GM04503 (cell line): Measurements from ENCODE around the gene MOB1B.

Experiments
- DNase-seq: peaks from one replicate; pipeline ENCODE4 v3.0.0-alpha.2; 2012; ENCODE audit warnings: low read depth

MOB1B gene

DNA sequence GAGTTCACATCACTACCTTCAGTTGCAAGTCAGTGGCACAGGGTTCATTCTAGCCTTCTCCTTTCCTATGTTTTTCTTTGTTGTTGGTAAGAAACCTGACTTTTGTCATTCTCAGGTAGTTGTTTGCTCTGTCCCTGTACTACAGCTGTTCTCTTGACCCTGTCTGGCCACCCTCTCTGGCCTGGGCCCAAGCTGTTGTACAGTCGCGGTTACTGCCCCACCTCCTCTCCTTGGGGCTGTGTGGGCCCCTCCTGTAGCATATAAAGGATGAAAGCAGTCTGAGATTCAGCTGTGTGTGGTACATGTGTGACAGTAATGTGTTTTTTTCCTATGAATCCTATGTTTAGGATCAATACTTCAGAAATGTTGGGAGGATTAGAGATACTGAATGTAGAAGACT lies 12.5 kb downstream of the MOB1B start:
- DNase-seq, result no peak

DNA sequence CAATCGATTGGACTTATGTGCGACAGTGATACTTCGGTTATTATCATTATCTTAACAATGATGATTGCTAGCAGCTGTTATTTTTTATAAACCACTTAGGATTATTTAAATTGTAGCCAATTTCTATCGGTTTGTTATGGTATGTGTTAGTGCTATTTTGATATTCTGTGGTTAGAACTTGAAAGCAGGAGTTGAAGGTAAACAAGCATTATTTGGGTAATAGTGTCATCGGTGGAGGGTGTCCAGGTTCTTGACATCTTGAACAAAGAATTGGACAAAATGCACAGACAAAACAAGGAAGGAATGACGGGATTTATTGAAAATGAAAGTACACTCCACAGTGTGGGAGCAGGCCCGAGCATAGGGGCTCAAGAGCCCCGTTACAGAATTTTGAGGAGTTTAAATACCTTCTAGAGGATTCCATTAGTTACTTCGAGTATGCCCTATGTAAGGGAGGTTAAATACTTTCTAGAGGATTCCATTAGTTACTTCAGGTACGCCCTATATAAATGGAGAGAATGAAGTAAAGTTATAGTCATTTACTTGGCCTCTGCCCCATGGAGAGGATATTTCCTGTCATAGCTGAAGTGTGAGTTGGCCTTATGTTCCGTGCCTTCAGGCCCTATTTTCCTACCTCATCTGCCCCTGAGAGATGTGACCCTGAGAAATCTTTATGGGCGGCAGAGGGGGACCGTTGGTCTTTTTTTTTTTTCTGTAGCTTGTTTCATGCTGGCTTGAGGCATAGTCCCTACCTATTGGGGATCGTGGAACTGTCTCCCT lies 13.1 kb downstream of the MOB1B start:
- DNase-seq, result no peak

DNA sequence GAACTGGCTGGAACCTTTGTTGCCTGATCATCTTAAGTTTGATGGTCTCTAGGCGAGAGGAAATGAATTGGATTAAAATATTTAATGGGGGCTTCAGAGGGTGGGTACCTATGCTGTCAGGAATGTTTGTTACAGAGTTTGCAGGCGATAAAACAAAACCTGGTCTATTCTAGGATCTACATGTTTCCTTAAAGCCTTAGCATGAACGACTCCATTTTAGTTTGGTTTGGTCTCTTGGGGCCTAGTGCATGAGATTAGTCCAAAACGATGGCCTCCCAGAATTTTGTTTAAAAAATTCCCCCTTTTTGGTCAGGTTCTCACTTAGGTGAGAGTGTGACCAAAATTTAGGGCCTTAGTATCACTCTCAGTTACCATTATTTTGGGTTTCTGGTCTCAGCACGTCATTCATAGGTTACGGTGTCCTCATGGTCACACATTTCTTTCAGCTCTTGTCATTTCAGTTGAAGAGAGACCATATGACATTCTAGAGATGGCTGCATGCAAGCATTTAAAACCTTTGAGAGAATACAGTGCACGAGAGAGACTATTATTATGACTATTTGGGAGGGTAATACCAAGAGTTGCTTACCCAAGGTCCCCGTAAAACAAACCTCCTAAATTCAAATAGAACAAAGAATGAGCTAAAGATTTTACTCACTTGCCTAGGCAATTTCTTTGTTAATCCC lies 13.8 kb downstream of the MOB1B start:
- no peak for DNase-seq

DNA sequence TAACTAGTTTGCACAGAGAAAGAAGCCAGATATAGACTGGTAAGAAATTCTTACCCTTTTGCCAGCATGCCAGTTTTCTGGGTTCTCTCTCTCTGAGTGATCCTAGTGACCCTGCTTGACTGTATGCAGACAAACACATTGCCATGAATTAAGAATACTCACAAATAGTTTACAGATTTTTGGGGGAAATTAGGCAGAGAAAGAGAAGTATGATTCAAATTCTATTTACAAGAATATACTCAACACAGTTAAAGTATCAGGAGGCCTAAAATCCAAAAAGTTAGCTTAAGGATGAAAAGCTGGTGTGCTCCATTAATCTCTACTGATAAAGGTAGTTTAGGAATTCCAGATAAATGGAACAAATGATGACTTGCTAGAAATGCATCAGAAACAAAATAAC lies 18.4 kb downstream of the MOB1B start:
- no peak for DNase-seq

DNA sequence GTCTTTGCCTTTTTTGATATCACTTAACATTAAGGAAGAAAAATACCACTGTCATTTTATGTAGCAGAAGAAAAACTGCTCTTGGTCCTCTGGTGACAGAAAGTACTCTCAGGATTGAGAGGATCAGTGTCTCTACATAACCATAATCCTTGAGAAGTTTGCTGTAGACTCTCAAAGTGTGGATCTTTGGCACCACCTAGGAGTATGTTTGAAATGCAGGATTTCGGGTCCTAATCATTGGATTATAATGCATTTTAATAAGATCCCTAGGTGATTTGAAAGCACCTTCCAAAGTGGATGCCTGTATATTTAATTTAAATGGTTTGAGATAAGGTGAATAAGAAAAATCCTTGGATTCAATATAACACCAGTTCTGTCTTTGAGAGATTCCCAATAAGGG lies 23.2 kb downstream of the MOB1B start:
- no peak for DNase-seq

DNA sequence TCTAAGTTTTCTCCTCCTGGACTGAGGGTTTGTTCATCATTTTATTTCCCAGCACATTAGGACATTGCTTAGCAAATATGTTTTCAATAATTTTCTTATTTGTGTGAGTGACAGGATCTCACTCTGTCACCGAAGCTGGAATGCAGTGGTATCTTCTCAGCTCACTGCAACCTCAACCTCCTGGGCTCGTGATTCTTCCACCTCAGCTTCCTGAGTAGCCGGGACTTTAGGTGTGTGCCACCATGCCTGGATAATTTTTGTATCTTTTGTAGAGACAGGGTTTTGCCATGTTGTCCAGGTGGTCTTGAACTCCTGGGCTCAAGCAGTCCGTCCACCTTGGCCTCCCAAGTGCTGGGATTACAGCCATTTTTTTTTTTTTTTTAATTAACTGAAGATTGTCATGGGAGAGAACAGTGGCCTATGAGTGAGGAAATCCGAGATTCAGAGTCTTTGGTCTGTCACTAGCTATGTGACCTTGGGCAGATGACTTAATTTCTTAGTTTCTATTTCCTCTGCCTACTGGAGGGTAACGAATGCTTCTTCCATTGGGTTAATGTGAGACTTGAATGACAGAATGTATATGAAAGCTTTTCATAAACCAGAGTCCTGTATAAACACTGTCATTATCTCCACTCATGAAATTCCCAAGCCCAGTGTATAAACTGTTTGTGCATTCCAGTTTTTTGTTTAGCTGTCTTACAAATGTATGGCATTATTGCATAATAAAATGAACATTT lies 23.9 kb downstream of the MOB1B start:
- no peak for DNase-seq

DNA sequence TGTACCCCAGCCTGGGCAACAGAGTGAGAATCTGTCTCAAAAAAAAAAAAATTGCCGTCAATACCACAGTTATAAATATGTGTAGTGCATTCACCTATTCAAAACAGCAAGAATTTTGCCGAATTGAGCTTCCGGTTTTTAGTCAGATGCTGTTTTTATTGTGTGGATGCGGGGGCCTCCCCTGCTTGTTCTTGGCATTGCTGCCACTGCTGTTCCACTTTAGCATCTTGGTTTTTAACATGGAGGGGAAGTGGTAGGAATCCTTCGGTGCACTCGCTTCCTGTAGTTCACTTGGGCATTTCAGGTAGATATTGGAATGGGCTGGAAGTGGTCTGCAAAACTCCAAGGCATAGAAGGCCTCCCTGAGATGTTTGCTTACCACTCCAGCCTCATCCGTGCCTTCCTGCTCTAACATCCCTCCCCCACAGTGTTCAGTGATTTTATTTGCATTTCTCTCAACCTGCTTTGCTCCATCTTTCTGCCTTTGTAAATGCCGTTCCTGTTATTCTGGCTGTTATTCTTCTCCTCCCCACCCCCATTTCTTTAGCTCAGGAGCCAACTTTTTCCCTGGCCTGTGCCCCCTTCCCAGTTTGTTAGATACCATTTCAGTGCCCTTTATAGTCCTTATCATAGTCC lies 25.5 kb downstream of the MOB1B start:
- DNase-seq, result no peak

DNA sequence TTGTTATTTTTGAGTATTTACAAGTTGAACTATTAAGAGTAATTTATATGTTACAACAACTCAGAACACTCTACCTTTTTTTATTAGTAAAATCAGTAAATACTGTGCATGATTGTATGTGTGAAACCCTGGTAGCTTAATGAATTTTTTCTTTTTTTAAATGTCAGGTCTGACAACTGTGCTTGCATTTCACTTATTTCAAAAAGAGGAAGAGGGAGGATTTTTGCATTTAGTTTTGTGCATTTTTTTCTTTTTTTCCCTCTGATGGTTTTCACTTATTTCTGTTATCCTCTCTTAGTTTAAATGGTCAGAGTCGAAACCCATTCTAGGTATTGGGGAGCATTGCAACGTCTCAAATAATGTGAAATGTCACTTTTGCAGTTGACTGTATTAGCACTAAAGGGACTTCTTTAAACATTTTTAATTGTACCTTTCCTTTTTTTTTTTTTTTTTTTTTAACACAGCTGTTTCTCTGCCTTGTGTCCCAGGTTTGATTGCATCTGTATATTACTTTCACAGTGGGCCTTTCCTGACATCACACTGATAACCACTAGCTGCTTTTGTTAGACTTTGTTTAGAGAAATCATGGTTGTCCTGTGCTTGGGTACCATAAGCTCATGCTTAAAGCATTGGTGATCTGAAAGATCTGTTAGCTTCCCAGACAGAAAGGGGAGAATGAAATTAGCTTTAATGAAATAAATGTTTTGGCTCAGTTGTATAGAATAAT lies 28.5 kb downstream of the MOB1B start:
- no peak for DNase-seq

DNA sequence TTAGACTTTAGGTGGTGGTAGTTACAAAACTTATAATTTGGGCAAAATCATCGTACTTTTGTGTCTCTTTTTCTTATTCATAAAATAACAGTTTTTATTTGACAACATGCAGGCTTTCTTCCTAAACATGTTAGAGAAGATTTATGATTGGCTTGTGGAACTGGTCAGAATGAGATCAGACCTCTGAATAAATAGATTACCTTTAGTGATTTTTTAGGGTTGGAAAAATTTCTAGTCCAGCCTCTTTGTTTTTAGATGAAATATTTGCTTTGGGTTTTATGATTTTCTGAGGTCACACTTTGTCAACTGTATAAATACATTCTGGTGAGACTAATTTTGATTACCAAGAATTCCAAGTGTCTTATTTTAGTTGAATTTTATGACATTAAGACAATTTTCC lies 29.2 kb downstream of the MOB1B start:
- no peak for DNase-seq

DNA sequence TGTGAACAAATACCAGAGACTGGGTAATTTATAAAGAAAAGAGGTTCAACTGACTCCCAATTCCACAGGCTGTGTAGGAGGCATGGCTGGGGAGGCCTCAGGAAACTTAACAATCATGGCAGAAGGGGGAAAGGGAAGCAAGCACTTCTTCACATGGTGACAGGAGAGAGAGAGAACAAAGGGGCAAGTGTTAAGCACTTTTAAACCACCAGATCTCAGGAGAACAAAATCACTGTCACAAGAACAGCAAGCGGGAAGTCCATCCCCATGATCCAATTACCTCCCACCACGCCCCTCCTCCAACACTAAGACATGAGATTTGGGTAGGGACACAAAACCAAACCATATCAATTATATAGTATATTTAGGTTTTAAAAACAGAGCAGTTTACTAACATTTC lies 30.8 kb downstream of the MOB1B start:
- no peak for DNase-seq

DNA sequence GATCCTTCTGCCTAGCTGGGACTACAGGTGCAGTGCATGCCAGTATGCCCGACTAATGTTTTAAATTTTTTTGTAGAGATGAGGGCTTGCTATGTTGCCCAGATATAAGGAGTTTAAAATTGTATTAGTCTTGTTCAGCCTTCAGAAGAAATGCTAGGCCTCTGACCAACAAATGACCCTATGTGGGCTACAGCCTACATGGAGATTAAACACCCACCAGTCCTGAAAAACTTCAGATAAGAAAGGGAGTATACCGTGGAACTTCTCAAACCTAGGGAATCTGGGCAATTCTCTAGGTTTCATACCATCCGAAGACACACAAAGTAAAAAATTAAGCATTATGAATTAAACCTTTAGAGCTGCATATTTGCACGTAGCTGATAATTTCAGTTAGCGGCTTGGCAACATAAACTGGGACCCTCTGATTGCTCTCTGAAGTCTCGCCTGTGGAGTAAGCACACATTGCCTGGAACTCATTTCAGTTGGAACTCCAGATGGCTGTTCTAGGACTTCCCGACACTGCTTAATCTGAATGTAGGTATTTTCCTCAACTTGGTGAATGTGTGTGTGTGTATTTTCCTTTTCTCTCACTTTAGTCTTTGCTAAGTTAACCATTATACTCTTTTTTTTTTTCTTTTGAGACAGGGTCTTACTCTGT lies 33.0 kb downstream of the MOB1B start:
- no peak for DNase-seq

DNA sequence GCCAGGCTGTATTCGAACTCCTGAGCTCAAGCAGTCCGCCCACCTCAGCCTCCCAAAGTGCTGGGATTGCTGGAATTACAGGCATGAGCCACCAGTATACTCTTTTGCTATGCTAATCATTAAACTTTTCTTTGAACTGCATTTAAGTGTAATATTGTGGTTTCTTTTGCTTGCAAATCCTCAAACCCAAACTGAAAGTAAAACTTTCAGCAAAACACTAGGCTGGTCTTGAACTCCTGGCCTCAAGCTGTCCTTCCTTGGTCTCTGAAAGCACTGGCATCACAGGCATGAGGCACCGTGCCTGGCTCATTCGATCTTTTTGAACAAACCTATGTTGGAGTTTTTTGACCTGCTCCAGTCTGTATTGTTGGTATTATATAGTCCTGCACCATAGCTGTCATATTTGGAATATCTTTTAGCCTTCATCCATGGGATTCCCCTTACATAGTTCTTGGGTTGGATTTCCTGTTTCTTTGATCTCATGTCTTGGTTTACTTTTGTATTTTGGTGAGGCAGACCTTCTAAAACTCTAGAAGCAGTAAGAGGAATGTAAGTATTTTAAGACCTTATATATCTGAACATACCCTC lies 34.1 kb downstream of the MOB1B start:
- DNase-seq, result no peak

DNA sequence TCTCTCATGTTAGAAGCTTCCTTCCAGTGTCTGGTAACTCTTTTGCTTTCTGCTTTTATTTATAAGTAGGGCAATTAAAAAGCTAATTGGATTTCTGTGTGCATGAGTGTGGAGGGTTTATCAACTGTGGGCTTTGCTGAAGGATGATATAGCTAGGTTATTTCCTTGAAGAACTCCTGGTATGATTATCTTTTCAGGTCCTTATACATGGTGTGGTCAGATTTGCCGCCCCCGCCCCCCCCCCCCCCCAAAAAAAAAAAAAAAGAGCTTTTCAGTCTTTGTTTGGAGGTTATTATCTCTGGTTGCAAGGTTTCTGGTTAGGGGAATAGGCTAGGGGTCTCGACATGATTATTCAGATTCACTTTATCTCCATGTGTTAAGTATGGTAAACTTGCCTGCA lies 35.9 kb downstream of the MOB1B start:
- DNase-seq, result no peak

DNA sequence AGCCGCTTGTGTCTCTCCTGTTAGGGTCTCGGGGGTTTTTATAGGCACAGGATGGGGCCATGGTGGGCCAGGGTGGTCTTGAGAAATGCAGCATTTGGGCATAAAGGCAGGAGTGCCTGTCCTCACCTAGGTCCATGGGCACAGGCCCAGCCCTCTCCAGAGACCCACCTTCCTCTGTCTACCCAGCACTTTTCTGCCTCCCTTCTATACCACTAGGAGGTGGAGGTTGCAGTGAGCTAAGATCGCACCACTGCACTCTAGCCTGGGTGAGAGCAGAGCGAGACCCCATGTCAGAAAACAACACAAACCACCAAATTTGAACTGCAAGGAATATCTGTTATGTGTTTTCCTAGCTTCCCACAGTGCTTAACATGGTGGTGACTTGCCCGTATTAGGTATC lies 38.0 kb downstream of the MOB1B start:
- DNase-seq, result no peak

DNA sequence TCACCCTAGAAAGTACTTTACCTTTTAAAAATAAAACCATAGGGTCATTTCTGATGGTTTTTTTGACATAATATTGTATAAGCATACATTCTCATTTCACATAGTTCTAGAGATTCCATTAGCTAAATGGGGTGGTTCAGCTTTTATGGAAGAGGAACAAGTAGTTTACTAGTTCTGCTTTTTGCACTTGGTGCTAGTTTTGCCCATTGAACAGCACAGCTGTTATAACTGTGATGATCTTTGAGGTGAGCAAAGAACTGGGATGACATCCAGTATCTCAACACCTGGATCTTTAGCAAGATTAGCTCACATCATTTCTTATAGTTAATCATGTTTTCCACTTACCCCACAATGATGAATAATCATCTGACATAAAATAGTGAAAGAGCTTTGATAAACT lies 40.9 kb downstream of the MOB1B start:
- DNase-seq, result no peak

DNA sequence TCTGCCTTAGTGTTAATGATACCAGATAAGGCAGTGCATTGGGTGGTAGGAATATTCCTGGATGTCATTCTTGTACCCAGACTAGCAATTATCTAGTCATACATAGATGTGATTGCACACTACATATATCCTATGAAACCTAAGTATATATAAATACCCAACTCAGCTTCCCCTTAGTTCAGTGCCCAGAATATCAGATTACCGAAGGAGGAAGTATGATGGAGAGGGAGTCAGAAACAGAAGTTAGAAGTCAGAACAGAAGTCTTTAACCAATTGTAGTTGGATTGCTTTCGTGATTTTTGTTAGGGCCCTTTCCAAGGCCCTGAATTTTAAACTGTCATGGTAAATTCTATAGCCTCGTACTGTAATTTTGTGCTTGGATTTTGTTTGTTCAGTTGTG lies 42.9 kb downstream of the MOB1B start:
- no peak for DNase-seq

DNA sequence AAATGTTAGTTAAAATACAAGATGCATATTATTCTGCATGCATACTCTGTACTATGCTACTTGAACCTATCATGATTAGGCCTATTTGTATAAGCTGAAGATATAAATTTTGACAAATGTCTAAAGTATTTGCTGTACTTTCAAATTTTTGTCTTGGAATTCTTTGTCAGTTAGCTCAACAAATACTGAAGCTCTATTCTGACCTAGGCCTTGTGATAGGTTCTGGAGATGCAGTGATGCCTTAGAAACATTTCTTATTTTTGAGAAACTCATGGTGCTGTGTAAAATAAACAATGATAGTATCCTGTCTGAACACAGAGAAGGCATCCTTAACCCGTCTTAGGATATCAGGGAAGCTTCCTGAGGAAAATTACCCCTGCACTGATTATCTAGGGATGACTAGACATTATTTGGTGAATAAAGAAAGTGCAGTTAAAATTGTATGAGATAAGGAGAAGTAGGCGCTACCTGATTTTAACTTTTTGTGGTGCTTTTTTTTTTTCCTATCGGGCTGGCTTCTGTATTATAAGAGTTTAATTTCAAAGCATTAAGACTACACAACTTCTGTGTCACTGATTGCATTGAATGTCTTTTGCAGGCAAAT lies 43.4 kb downstream of the MOB1B start:
- no peak for DNase-seq

DNA sequence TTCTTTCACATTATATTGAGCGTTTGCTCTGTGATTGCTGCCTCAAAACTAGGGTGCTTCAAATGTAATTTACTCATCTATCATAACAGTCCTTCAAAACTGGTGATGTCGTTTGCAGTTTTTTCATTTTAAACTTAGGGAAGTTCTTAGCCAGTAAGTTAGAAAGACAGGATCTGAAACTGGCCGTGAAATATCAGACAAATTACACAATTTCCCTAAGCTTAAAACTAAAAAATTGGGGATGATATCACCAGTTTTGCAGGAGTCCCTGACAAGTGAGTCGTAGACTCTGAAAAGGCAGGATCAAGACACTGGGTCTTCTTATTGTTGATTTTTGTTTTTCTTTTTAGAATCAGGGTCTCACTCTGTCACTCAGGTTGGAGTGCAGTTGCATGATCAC lies 44.8 kb downstream of the MOB1B start:
- DNase-seq, result no peak

DNA sequence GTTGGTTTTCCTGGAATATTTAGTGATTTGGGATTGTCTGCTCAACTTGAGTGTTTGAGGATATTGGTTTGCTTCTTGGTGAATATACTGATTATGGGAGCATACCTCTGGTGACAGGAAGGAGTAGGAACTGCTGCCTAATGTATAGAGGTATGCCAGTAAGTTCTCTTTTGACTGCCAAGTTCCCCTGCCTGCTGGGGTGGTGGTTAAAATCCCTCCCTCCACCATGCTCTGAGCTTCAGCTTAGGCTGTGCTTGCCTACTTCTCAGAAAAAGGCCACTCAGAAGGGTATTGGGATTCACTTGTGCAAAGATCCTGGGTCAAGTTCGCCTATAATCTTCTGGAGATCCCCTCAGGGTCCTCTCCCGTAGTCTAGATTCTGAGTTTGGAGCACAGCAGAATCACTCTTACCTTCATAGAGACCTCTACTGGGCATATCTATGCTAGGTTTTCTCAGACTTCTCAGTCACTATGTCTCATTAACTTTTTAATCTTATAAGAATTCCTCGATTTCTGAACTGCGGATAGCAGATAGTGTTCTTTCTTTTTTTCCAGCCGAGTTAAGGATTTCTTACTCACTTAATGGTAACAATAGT lies 46.6 kb downstream of the MOB1B start:
- no peak for DNase-seq

DNA sequence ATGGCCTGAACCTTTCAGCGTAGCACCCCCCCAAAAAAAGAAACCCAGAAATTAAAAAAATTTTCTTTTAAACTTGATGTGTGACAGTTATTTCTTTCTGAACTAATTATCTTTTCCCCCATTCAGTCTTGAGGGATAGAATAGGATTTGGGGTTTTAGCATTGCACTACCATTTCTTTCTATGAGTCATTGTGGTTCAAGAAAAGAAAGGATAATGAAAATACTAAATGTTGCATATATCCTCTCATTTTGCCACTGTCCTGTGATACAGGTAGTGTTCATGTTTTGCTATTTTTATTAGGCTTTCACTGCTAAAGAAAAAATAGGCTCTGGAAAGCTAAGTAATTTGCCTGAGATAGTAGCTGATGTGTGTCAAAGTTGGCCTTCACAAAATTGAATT lies 51.9 kb downstream of the MOB1B start:
- DNase-seq, result no peak
